ENCODE measurements around the gene PLGLB1. TPM values are rescaled to one million over a fixed set of nuclear protein-coding genes. Genes with fewer than 3 reads are reported as not detected.
"Not testable (repeated sequence)": the region's sequence is repeated elsewhere in the genome, so short reads cannot be mapped to it uniquely, and the experiment has no call there.

PLGLB1 gene
- total and polyA plus RNA-seq, 11 donors, result 0.42 to 3.3 (median 1.7) TPM

DNA sequence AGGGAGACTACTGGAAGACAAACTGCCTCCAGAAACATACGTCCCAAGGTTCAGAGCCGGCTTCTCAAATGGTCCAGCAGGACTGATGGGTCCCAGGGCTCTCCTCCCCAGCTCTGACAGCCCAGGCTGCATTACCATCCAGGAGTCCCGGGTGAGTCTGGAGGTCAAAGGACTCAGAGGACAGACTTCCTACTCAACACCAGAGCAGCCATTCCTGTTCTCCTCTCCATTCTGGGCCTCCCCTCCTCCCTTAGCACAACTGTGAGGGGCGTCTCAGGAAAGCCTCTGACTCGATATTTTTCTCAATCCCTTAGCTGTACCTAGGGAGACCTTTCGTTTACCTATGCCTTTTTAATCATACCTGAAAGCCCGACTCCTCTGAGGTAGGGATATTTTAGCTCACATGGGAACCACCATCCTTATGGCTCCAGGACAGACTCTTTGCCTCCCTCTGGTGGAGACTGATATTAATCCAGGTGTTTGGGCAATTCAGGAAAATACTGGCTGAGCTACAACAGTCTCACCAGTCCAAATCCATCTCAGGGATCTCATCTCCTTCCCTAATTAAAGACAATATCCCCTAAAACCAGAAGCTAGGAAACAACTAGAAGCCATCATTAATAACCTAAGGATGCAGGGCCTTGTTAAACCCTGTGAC lies 19.8 kb upstream of the PLGLB1 start:
- H3K4me1 ChIP-seq; H3K9me3 ChIP-seq; H3K27me3 ChIP-seq; H3K36me3 ChIP-seq; H3K4me3 ChIP-seq; H3K27ac ChIP-seq; intact Hi-C loops (cut with DNase I): not testable (repeated sequence)
- peak in 9 of 12 donors; percentile 15 to 50 (median 34) for TF ChIP-seq CTCF (IDR thresholded peaks at IDR 0.05)
- DNase-seq (peak in 1 of 5 donors; percentile 12), ATAC-seq (peak in 3 of 4 donors; percentile 22 to 72 (median 66))
- WGBS, 4 donors, result no CpG with 5 or more reads among the region's 7 CpGs

GRCh38 chr2:87028607-87029006 lies 7.0 kb upstream of the PLGLB1 start:
- H3K4me1 ChIP-seq; H3K9me3 ChIP-seq; H3K4me3 ChIP-seq; H3K27me3 ChIP-seq; intact Hi-C loops (cut with DNase I); DNase-seq; H3K36me3 ChIP-seq; H3K27ac ChIP-seq: not testable (repeated sequence)
- ATAC-seq, result peak in 1 of 4 donors; percentile 67

DNA sequence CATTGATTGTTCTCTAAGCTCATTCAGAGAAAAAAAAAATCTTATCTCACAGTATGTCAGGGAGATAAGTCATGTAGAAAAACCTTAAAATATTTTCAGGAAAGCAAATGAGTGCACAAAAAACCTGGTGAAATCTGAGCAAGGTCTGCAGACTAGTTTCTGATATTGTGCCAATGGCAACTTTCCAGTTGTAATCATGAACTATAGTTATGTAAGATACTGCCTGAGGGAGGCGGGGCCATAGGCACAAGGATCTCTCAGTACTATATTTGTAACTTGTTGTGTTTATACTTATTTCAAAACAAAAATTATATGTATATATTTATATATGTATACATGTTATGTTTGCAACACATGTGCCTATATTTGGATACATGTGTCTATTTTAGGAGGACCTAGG lies 5.2 kb upstream of the PLGLB1 start:
- DNase-seq; H3K4me1 ChIP-seq; H3K36me3 ChIP-seq; H3K9me3 ChIP-seq; H3K4me3 ChIP-seq; H3K27ac ChIP-seq; intact Hi-C loops (cut with DNase I); H3K27me3 ChIP-seq: not testable (repeated sequence)
- no CpG with 5 or more reads among the region's 1 CpG for WGBS, 4 donors
- peak in 3 of 4 donors; percentile 52 to 64 (median 55) for ATAC-seq

- intact Hi-C loops (cut with DNase I); H3K4me3 ChIP-seq; H3K36me3 ChIP-seq; DNase-seq; H3K27me3 ChIP-seq; H3K27ac ChIP-seq; H3K4me1 ChIP-seq; H3K9me3 ChIP-seq: not testable (repeated sequence)
- 25 to 63% (median 34%) methylated on average over 1 to 3 of the region's 6 CpGs for WGBS, 4 donors
- peak in 3 of 4 donors; percentile 13 to 53 (median 50) for ATAC-seq
Measured at GRCh38 chr2:87025927-87026326, 4.3 kb upstream of the PLGLB1 start.

DNA sequence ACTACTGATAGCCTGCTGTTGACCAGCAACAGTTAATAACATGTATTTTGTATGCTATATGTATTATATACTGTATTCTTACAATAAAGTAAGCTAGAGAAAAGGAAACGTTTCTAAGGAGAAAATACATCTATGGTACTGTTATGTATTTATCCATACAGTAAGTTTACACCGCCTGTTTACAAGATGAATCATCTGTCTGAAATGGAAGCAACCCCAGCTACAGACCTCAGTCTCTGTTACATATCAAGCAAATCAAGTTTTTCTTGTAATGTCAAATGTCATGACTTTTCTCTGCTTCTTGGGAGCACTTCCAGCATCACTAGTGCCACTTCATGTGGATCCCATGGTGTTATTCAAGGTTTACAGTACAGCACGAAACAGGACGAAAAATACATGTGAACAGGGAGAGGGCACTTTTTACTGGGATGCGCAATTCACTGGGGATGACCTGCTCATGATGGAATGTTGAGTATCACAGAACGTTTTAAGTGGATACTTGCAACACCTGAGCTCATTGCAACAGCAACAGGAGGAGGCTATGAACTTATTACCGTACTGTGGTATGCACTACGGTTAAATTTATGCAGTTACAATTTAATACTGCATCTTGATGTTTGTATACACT lies 2.5 kb upstream of the PLGLB1 start:
- intact Hi-C loops (cut with DNase I); DNase-seq; H3K27ac ChIP-seq; H3K27me3 ChIP-seq; H3K4me1 ChIP-seq; H3K4me3 ChIP-seq; H3K9me3 ChIP-seq; ATAC-seq; H3K36me3 ChIP-seq: not testable (repeated sequence)
- WGBS, 4 donors, result 73 to 95% (median 92%) methylated on average over 4 of the region's 8 CpGs

GRCh38 chr2:87021043-87021442 lies 601 bp downstream of the PLGLB1 start:
- intact Hi-C loops (cut with DNase I), result not testable (repeated sequence)

DNA sequence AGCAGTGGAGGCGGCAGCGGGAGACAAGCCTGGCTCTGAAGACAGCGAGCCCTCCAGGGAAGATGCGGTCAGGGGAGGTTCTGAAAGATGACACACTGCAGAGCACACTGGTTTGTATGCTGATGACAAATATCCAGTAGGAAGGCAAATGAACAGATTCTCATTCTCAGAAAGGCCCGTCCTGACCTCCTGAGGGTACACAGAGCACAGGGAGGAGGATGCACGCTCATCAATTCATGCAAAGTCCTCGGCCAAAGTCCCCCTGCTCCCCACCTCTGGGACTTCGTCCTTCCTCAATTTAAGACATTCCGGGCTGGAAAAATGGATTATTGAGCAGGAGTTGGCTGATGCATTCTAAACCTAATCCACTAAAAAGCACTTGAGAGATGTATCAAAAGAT lies 2.6 kb downstream of the PLGLB1 start:
- H3K27me3 ChIP-seq; H3K4me3 ChIP-seq; H3K36me3 ChIP-seq; intact Hi-C loops (cut with DNase I); ATAC-seq; H3K4me1 ChIP-seq; H3K27ac ChIP-seq; DNase-seq; H3K9me3 ChIP-seq: not testable (repeated sequence)
- WGBS, 4 donors, result 96 to 100% (median 99%) methylated on average over 4 to 5 of the region's 9 CpGs; no CpG with 5 or more reads in 1 of the 4 donors

More at GRCh38 chr2:87021043-87021442, 601 bp downstream of the PLGLB1 start:
- not testable (repeated sequence) for H3K27ac ChIP-seq, H3K4me3 ChIP-seq, H3K9me3 ChIP-seq, H3K4me1 ChIP-seq, DNase-seq, H3K27me3 ChIP-seq, ATAC-seq, H3K36me3 ChIP-seq
- no CpG with 5 or more reads among the region's 8 CpGs for WGBS, 4 donors

- H3K4me1 ChIP-seq; DNase-seq; H3K36me3 ChIP-seq; H3K27me3 ChIP-seq; H3K9me3 ChIP-seq; H3K27ac ChIP-seq; intact Hi-C loops (cut with DNase I); H3K4me3 ChIP-seq; ATAC-seq: not testable (repeated sequence)
- WGBS, 4 donors, result 84 to 86% methylated on average over 2 to 3 of the region's 9 CpGs; no CpG with 5 or more reads in 2 of the 4 donors
Measured at GRCh38 chr2:87014489-87015169, 7.0 kb downstream of the PLGLB1 start.

GRCh38 chr2:87004398-87004797 lies 17.2 kb downstream of the PLGLB1 start:
- WGBS, 4 donors, result no CpG with 5 or more reads among the region's 2 CpGs
- ATAC-seq; H3K4me3 ChIP-seq; H3K4me1 ChIP-seq; H3K9me3 ChIP-seq; H3K27ac ChIP-seq; H3K27me3 ChIP-seq; DNase-seq; intact Hi-C loops (cut with DNase I); H3K36me3 ChIP-seq: not testable (repeated sequence)
